Liver (tissue), 9 donors: ENCODE measurements around the gene CCDC190. TPM values are rescaled to one million over a fixed set of nuclear protein-coding genes. Genes with fewer than 3 reads are reported as not detected.

Experiments
- DNase-seq: peaks from one replicate; pipeline ENCODE4 v3.0.0-alpha.2; 2017; ENCODE audit warnings: low spot score
- H3K27ac ChIP-seq, 2 donors: one replicate each; pipeline ENCODE4 v1.7.0; 2013; ENCODE audit warnings: inconsistent platforms in 2 of 2, low read length in 2 of 2, control low read depth in 1 of 2, low read depth in 1 of 2, mild to moderate bottlenecking in 1 of 2
- H3K27me3 ChIP-seq, 4 donors: one replicate each; pipeline versions ENCODE4 v1.6.1 to v1.7.0; 2013; ENCODE audit warnings: low read length in 3 of 4, inconsistent platforms in 1 of 4, mild to moderate bottlenecking in 1 of 4, moderate library complexity in 1 of 4; ENCODE audit not compliant: control insufficient read depth in 4 of 4, insufficient read depth in 4 of 4
- H3K36me3 ChIP-seq, 4 donors: one replicate each; pipeline versions ENCODE4 v1.6.1 to v1.7.0; 2013; ENCODE audit warnings: low read length in 3 of 4, mild to moderate bottlenecking in 3 of 4, low read depth in 1 of 4, moderate library complexity in 1 of 4; ENCODE audit not compliant: control insufficient read depth in 4 of 4, insufficient read depth in 3 of 4
- H3K4me1 ChIP-seq, 4 donors: one replicate each; pipeline versions ENCODE4 v1.6.1 to v1.7.0; 2013; ENCODE audit warnings: low read length in 3 of 4, mild to moderate bottlenecking in 3 of 4, moderate library complexity in 1 of 4; ENCODE audit not compliant: control insufficient read depth in 4 of 4, insufficient read depth in 4 of 4
- H3K4me3 ChIP-seq, 3 donors: one replicate each; pipeline versions ENCODE4 v1.6.1 to v1.7.0; 2013; ENCODE audit warnings: low read length in 3 of 3, control low read depth in 1 of 3, low read depth in 1 of 3, mild to moderate bottlenecking in 1 of 3
- H3K9ac ChIP-seq, 2 donors: one replicate each; pipeline ENCODE4 v1.7.0; 2013; ENCODE audit warnings: low read length in 2 of 2, mild to moderate bottlenecking in 2 of 2, moderate library complexity in 2 of 2, control low read depth in 1 of 2, low read depth in 1 of 2
- H3K9me3 ChIP-seq, 4 donors: one replicate each; pipeline versions ENCODE4 v1.6.1 to v1.7.0; 2013; ENCODE audit warnings: low read length in 3 of 4; ENCODE audit not compliant: control insufficient read depth in 4 of 4
- EGR1 ChIP-seq, 2 donors: IDR thresholded peaks; 2 replicates each; pipeline ENCODE4 v1.6.1; 2016 to 2018; ENCODE audit warnings: antibody characterized with exemption in 2 of 2, low read depth in 2 of 2
- FOXA1 ChIP-seq: IDR thresholded peaks from 2 replicates; pipeline ENCODE4 v1.6.1; 2016; ENCODE audit warnings: antibody characterized with exemption
- FOXA2 ChIP-seq: IDR thresholded peaks from 2 replicates; pipeline ENCODE4 v1.6.1; 2016; ENCODE audit warnings: antibody characterized with exemption
- GABPA ChIP-seq, 2 donors: IDR thresholded peaks in 1 of 2; conservative IDR thresholded peaks in 1 of 2; 2 replicates each; pipeline ENCODE4 v1.6.1; 2016; ENCODE audit warnings: antibody characterized with exemption in 2 of 2, mild to moderate bottlenecking in 1 of 2, moderate library complexity in 1 of 2
- HNF4A ChIP-seq, 2 donors: conservative IDR thresholded peaks; 2 replicates each; pipeline ENCODE4 v1.6.1; 2016; ENCODE audit warnings: antibody characterized with exemption in 2 of 2, mild to moderate bottlenecking in 2 of 2
- HNF4G ChIP-seq: IDR thresholded peaks from 2 replicates; pipeline ENCODE4 v1.6.1; 2016; ENCODE audit warnings: antibody characterized with exemption
- JUND ChIP-seq, 2 donors: IDR thresholded peaks; 2 replicates each; pipeline ENCODE4 v1.6.1; 2016; ENCODE audit warnings: antibody characterized with exemption in 2 of 2
- MAX ChIP-seq: IDR thresholded peaks from 2 replicates; pipeline ENCODE4 v1.6.1; 2016; ENCODE audit warnings: antibody characterized with exemption
- NR2F2 ChIP-seq: IDR thresholded peaks from 2 replicates; pipeline ENCODE4 v1.6.1; 2016; ENCODE audit warnings: antibody characterized with exemption
- RAD21 ChIP-seq, 2 donors: IDR thresholded peaks; 2 replicates each; pipeline ENCODE4 v1.6.1; 2016; ENCODE audit warnings: antibody characterized with exemption in 2 of 2, mild to moderate bottlenecking in 2 of 2
- RXRA ChIP-seq, 2 donors: IDR thresholded peaks; 2 replicates each; pipeline ENCODE4 v1.6.1; 2017 to 2018; ENCODE audit warnings: antibody characterized with exemption in 2 of 2, mild to moderate bottlenecking in 1 of 2
- SP1 ChIP-seq: IDR thresholded peaks from 2 replicates; pipeline ENCODE4 v1.6.1; 2018; ENCODE audit warnings: antibody characterized with exemption, mild to moderate bottlenecking
- TAF1 ChIP-seq: conservative IDR thresholded peaks from 2 replicates; pipeline ENCODE4 v1.6.1; 2016; ENCODE audit warnings: antibody characterized with exemption, mild to moderate bottlenecking
- YY1 ChIP-seq: IDR thresholded peaks from 2 replicates; pipeline ENCODE4 v1.6.1; 2016; ENCODE audit warnings: antibody characterized with exemption, mild to moderate bottlenecking
- WGBS: extraction: QIAGEN DNeasy Blood & Tissue Kit; methylation state at CpG from one replicate; pipeline ENCODE4 v1.1.7; 2013; 5-methylcytosine and 5-hydroxymethylcytosine counted together
- polyA plus RNA-seq, 2 donors: library from polyadenylated mRNA; stranded (reverse) in 1 of 2; unstranded in 1 of 2; fragments of 200-250 nt in 1 of 2; fragments of >200 nt in 1 of 2; fragmentation: Nextera tagmentation in 1 of 2; extraction: Ambion mirVana in 1 of 2; gene quantifications; one replicate each; pipeline versions ENCODE4 v1.2.1 to v1.2.3, GENCODE V29; 2013 to 2015
- total RNA-seq, 2 donors: library from RNA; depleted of rRNA; stranded (reverse); fragments of >200 nt; gene quantifications; one replicate each; pipeline ENCODE4 v1.2.3, GENCODE V29; 2014
- TF ChIP-seq, protein P1 (sequence below): IDR thresholded peaks from 2 replicates; pipeline ENCODE4 v1.6.1; 2016; ENCODE audit warnings: antibody characterized with exemption, mild to moderate bottlenecking
- TF ChIP-seq, protein P2 (sequence below): IDR thresholded peaks from 2 replicates; pipeline ENCODE4 v1.6.1; 2016; ENCODE audit warnings: antibody characterized with exemption
- TF ChIP-seq, protein P3 (sequence below): IDR thresholded peaks from 2 replicates; pipeline ENCODE4 v1.6.1; 2016; ENCODE audit warnings: antibody characterized with exemption
- donor health status: healthy.
- donor health status: healthy.
- donor health status: healthy.
- donor health status: healthy.
- donor health status: healthy.

CCDC190 gene
- total and polyA plus RNA-seq, 4 donors = not detected

GRCh38 chr1:162859191-162859590, 1.8 kb downstream of the CCDC190 start:
- no peak overlapping the region for H3K9ac ChIP-seq
- no peaks in the 10 kb centered on the region for H3K27me3 ChIP-seq
- no peak for DNase-seq
- H3K4me3 ChIP-seq = no peak overlapping the region
- H3K9me3 ChIP-seq = no peaks in the 10 kb centered on the region
- H3K36me3 ChIP-seq = no peaks in the 10 kb centered on the region
- H3K4me1 ChIP-seq = no peaks in the 10 kb centered on the region
- no peak for TF ChIP-seq RAD21 (IDR thresholded peaks at IDR 0.05)
- no peak for TF ChIP-seq TAF1
- TF ChIP-seq FOXA1 = no peak
- no peak for TF ChIP-seq GABPA (IDR thresholded peaks at IDR 0.05 in 1 of 2, conservative IDR thresholded peaks at IDR 0.05 in 1 of 2)
- TF ChIP-seq RXRA (IDR thresholded peaks at IDR 0.05) = no peak
- TF ChIP-seq EGR1 (IDR thresholded peaks at IDR 0.05; ENCODE audit: low read depth in 2 of 2) = no peak
- TF ChIP-seq, protein P1, sequence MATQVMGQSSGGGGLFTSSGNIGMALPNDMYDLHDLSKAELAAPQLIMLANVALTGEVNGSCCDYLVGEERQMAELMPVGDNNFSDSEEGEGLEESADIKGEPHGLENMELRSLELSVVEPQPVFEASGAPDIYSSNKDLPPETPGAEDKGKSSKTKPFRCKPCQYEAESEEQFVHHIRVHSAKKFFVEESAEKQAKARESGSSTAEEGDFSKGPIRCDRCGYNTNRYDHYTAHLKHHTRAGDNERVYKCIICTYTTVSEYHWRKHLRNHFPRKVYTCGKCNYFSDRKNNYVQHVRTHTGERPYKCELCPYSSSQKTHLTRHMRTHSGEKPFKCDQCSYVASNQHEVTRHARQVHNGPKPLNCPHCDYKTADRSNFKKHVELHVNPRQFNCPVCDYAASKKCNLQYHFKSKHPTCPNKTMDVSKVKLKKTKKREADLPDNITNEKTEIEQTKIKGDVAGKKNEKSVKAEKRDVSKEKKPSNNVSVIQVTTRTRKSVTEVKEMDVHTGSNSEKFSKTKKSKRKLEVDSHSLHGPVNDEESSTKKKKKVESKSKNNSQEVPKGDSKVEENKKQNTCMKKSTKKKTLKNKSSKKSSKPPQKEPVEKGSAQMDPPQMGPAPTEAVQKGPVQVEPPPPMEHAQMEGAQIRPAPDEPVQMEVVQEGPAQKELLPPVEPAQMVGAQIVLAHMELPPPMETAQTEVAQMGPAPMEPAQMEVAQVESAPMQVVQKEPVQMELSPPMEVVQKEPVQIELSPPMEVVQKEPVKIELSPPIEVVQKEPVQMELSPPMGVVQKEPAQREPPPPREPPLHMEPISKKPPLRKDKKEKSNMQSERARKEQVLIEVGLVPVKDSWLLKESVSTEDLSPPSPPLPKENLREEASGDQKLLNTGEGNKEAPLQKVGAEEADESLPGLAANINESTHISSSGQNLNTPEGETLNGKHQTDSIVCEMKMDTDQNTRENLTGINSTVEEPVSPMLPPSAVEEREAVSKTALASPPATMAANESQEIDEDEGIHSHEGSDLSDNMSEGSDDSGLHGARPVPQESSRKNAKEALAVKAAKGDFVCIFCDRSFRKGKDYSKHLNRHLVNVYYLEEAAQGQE = no peak
- no peak for TF ChIP-seq MAX
- TF ChIP-seq HNF4G = no peak
- TF ChIP-seq YY1 = no peak
- 84% methylated on average over 1 of the region's 1 CpG for WGBS
- no peak overlapping the region for H3K27ac ChIP-seq

GRCh38 chr1:162857850-162858249, 3.1 kb downstream of the CCDC190 start:
- Histone ChIP-seq H3K9me3 (no peaks in the 10 kb centered on the region), H3K27me3 (no peaks in the 10 kb centered on the region), H3K4me3 (no peak overlapping the region), H3K9ac (no peak overlapping the region), H3K27ac (no peak overlapping the region), H3K4me1 (no peaks in the 10 kb centered on the region), H3K36me3 (no peaks in the 10 kb centered on the region)
- no peak for DNase-seq
- TF ChIP-seq EGR1 (IDR thresholded peaks at IDR 0.05; ENCODE audit: low read depth in 2 of 2) = no peak
- TF ChIP-seq SP1 = no peak
- TF ChIP-seq, protein P2, sequence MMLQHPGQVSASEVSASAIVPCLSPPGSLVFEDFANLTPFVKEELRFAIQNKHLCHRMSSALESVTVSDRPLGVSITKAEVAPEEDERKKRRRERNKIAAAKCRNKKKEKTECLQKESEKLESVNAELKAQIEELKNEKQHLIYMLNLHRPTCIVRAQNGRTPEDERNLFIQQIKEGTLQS = no peak
- TF ChIP-seq, protein P3, sequence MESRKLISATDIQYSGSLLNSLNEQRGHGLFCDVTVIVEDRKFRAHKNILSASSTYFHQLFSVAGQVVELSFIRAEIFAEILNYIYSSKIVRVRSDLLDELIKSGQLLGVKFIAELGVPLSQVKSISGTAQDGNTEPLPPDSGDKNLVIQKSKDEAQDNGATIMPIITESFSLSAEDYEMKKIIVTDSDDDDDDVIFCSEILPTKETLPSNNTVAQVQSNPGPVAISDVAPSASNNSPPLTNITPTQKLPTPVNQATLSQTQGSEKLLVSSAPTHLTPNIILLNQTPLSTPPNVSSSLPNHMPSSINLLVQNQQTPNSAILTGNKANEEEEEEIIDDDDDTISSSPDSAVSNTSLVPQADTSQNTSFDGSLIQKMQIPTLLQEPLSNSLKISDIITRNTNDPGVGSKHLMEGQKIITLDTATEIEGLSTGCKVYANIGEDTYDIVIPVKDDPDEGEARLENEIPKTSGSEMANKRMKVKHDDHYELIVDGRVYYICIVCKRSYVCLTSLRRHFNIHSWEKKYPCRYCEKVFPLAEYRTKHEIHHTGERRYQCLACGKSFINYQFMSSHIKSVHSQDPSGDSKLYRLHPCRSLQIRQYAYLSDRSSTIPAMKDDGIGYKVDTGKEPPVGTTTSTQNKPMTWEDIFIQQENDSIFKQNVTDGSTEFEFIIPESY = no peak
- TF ChIP-seq FOXA2 = no peak

DNA sequence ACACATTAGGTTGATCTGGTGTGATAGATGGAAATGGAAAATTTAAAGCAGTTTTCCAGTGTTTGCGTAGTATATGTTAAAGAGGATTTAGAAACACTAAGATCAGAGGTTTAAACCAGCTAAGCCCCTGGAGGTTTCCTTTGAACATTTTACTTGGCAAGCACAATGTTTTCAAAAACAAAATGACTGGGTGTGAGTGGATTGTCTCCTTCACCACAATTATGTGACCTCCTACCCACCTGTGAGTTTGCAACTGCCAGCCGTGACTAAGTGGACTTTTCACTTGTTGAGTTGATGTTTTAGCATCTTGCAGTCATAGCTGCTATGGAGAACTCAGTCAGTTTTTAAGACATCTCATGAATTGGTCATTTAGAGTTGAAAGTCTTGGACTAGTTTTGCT, 4.7 kb downstream of the CCDC190 start:
- Histone ChIP-seq H3K27me3 (no peaks in the 10 kb centered on the region), H3K4me1 (no peaks in the 10 kb centered on the region), H3K27ac (no peak overlapping the region), H3K36me3 (no peaks in the 10 kb centered on the region), H3K9me3 (no peaks in the 10 kb centered on the region), H3K9ac (no peak overlapping the region), H3K4me3 (no peak overlapping the region)
- 93% methylated on average over 2 of the region's 2 CpGs for WGBS
- no peak for DNase-seq
- TF ChIP-seq HNF4A (conservative IDR thresholded peaks at IDR 0.05) (no peak), TAF1 (no peak), NR2F2 (no peak), JUND (IDR thresholded peaks at IDR 0.05) (no peak), EGR1 (IDR thresholded peaks at IDR 0.05; ENCODE audit: low read depth in 2 of 2) (no peak), MAX (no peak), RXRA (IDR thresholded peaks at IDR 0.05) (no peak), RAD21 (IDR thresholded peaks at IDR 0.05) (no peak)
- TF ChIP-seq, protein P1 = no peak
- TF ChIP-seq, protein P3 = no peak
